HL-60 (cell line): ENCODE data around the gene POLR2M.

Source experiments
- CTCF ChIP-seq: IDR thresholded peaks from one replicate; pipeline ENCODE4 v1.5.1; 2011; ENCODE audit warnings: low read length, control low read depth, inconsistent platforms; ENCODE audit not compliant: insufficient read depth
- REST ChIP-seq: IDR thresholded peaks from 2 replicates; pipeline ENCODE4 v1.6.1; 2012; ENCODE audit warnings: low read depth; ENCODE audit not compliant: insufficient replicate concordance

- no peak for TF ChIP-seq CTCF
- no peak for TF ChIP-seq REST
Measured at GRCh38 chr15:57668016-57668415, 38.5 kb upstream of the POLR2M start.
